Astrocyte (in vitro differentiated cells and primary cell): ENCODE results near the gene TENM3. TPM values are rescaled to one million over a fixed set of nuclear protein-coding genes. Genes with fewer than 3 reads are reported as not detected.

Experiments used
- DNase-seq: peaks from one replicate; pipeline ENCODE4 v3.0.0-alpha.2; 2010; ENCODE audit warnings: low read depth
- FAIRE-seq: peaks from 2 replicates; lab custom pipeline; 2011; peaks lifted over from hg19 to GRCh38; lab: Jason Lieb, UNC
- H2AFZ ChIP-seq: 2 replicates; pipeline ENCODE4 v1.6.0; 2012; ENCODE audit warnings: low read depth, low read length, inconsistent platforms
- H3K27ac ChIP-seq: 2 replicates; pipeline ENCODE4 v1.5.1; 2011; ENCODE audit warnings: low read depth, low read length, inconsistent platforms
- H3K27me3 ChIP-seq: 2 replicates; pipeline ENCODE4 v1.6.0; 2011; ENCODE audit warnings: low read length, inconsistent platforms; ENCODE audit not compliant: insufficient read depth
- H3K36me3 ChIP-seq: 2 replicates; pipeline ENCODE4 v1.5.1; 2011; ENCODE audit warnings: low read length, inconsistent platforms; ENCODE audit not compliant: insufficient read depth
- H3K4me1 ChIP-seq: 2 replicates; pipeline ENCODE4 v1.5.1; 2011; ENCODE audit warnings: low read length, inconsistent platforms; ENCODE audit not compliant: insufficient read depth
- H3K4me2 ChIP-seq: 2 replicates; pipeline ENCODE4 v1.6.0; 2012; ENCODE audit warnings: low read length, inconsistent platforms
- H3K4me3 ChIP-seq: 2 replicates; pipeline ENCODE4 v1.5.1; 2011; ENCODE audit warnings: low read depth, mild to moderate bottlenecking, low read length, inconsistent platforms; ENCODE audit not compliant: insufficient read depth
- H3K79me2 ChIP-seq: 2 replicates; pipeline ENCODE4 v1.6.0; 2012; ENCODE audit warnings: mild to moderate bottlenecking, low read length, inconsistent platforms; ENCODE audit not compliant: insufficient read depth
- H3K9ac ChIP-seq: 2 replicates; pipeline ENCODE4 v1.6.0; 2012; ENCODE audit warnings: mild to moderate bottlenecking, low read length, inconsistent platforms
- H3K9me3 ChIP-seq: 2 replicates; pipeline ENCODE4 v1.5.1; 2012; ENCODE audit warnings: low read depth, mild to moderate bottlenecking, low read length, inconsistent platforms; ENCODE audit not compliant: insufficient read depth
- H4K20me1 ChIP-seq: 2 replicates; pipeline ENCODE4 v1.6.0; 2012; ENCODE audit warnings: low read length, inconsistent platforms; ENCODE audit not compliant: insufficient read depth
- H3K27ac Mint-ChIP-seq: one replicate; pipeline ENCODE4 v1.8.0; 2021; ENCODE audit warnings: mild to moderate bottlenecking, mixed read lengths; ENCODE audit not compliant: unreplicated experiment
- H3K27me3 Mint-ChIP-seq: one replicate; pipeline ENCODE4 v1.8.0; 2021; ENCODE audit warnings: low read depth, mixed read lengths; ENCODE audit not compliant: unreplicated experiment
- H3K36me3 Mint-ChIP-seq: one replicate; pipeline ENCODE4 v1.8.0; 2021; ENCODE audit warnings: low read depth, mixed read lengths; ENCODE audit not compliant: unreplicated experiment
- H3K4me1 Mint-ChIP-seq: one replicate; pipeline ENCODE4 v1.8.0; 2021; ENCODE audit warnings: low read depth, mixed read lengths; ENCODE audit not compliant: unreplicated experiment
- H3K4me3 Mint-ChIP-seq: one replicate; pipeline ENCODE4 v1.8.0; 2021; ENCODE audit warnings: mild to moderate bottlenecking, moderate library complexity, mixed read lengths; ENCODE audit not compliant: unreplicated experiment
- H3K9me3 Mint-ChIP-seq: one replicate; pipeline ENCODE4 v1.8.0; 2021; ENCODE audit warnings: mild to moderate bottlenecking, mixed read lengths; ENCODE audit not compliant: unreplicated experiment
- CTCF ChIP-seq: IDR thresholded peaks from 2 replicates; pipeline ENCODE4 v1.5.1; 2011; ENCODE audit warnings: low read depth, mild to moderate bottlenecking, inconsistent platforms, low read length, moderate library complexity; ENCODE audit not compliant: insufficient read depth
- EZH2 ChIP-seq: IDR thresholded peaks from 2 replicates; pipeline ENCODE4 v1.6.1; 2012; ENCODE audit warnings: mild to moderate bottlenecking, low read length, inconsistent platforms; ENCODE audit not compliant: insufficient read depth
- total RNA-seq: library from RNA; stranded (reverse); gene quantifications from 2 replicates; pipeline ENCODE4 v1.2.1, GENCODE V29; 2021

Gene TENM3
- total RNA-seq, 1 donor from 2014 or later: 127 TPM

- Mint-ChIP-seq H3K4me1 (peaks cover 43% of the 10 kb centered on the region), H3K27me3 (no peaks in the 10 kb centered on the region), H3K27ac (no peak overlapping the region), H3K9me3 (peaks cover 6% of the 10 kb centered on the region), H3K36me3 (peaks cover 4% of the 10 kb centered on the region), H3K4me3 (no peak overlapping the region)
- no peak for TF ChIP-seq EZH2
- no peak for TF ChIP-seq CTCF
- Histone ChIP-seq H3K4me3 (no peak overlapping the region), H3K4me1 (peaks cover 42% of the 10 kb centered on the region), H2AFZ (no peak overlapping the region), H4K20me1 (no peaks in the 10 kb centered on the region), H3K27ac (no peak overlapping the region), H3K9ac (no peak overlapping the region), H3K4me2 (no peak overlapping the region), H3K9me3 (no peaks in the 10 kb centered on the region), H3K27me3 (no peaks in the 10 kb centered on the region), H3K79me2 (peaks cover 28% of the 10 kb centered on the region), H3K36me3 (no peaks in the 10 kb centered on the region)
- FAIRE-seq (no peak), DNase-seq (no peak)
Observed at GRCh38 chr4:182245041-182245440, 1.8 kb downstream of the TENM3 start.

GRCh38 chr4:182245541-182246215 lies 2.5 kb downstream of the TENM3 start:
- Mint-ChIP-seq H3K27ac (peak overlapping the region; percentile 79), H3K4me3 (no peak overlapping the region), H3K36me3 (peaks cover 4% of the 10 kb centered on the region), H3K4me1 (peaks cover 41% of the 10 kb centered on the region), H3K9me3 (peaks cover 6% of the 10 kb centered on the region), H3K27me3 (no peaks in the 10 kb centered on the region)
- no peak for FAIRE-seq
- Histone ChIP-seq H3K79me2 (peaks cover 28% of the 10 kb centered on the region), H3K4me3 (no peak overlapping the region), H3K4me1 (peaks cover 39% of the 10 kb centered on the region), H3K27ac (peak overlapping the region; percentile 35), H3K9ac (peak overlapping the region; percentile 16), H3K36me3 (no peaks in the 10 kb centered on the region), H2AFZ (no peak overlapping the region), H3K9me3 (no peaks in the 10 kb centered on the region), H3K27me3 (no peaks in the 10 kb centered on the region), H4K20me1 (no peaks in the 10 kb centered on the region), H3K4me2 (peak overlapping the region; percentile 50)
- DNase-seq: no peak
- no peak for TF ChIP-seq EZH2
- TF ChIP-seq CTCF: no peak
